GM12865 (cell line): Measurements from ENCODE around the gene GBP7.
A peak's percentile ranks its signal among the peaks of the same experiment; 100 is the strongest.
"Not testable (repeated sequence)": the region's sequence is repeated elsewhere in the genome, so short reads cannot be mapped to it uniquely, and the experiment has no call there.

ENCODE experiments used
- DNase-seq: peaks from one replicate; pipeline ENCODE4 v3.0.0; 2010; ENCODE audit warnings: low read depth
- H3K4me3 ChIP-seq: 2 replicates; pipeline ENCODE4 v1.5.1; 2011; ENCODE audit warnings: mild to moderate bottlenecking, low read depth, low read length, control low read depth
- TF ChIP-seq, protein P1 (sequence below): IDR thresholded peaks from 2 replicates; pipeline ENCODE4 v1.5.1; 2011; ENCODE audit warnings: low read length, control low read depth, low read depth, inconsistent platforms; ENCODE audit not compliant: insufficient read depth; ENCODE audit errors: missing control alignments

The GBP7 gene

GRCh38 chr1:89129911-89130310 is 45.9 kb downstream of the GBP7 start:
- no peak overlapping the region for H3K4me3 ChIP-seq
- TF ChIP-seq, protein P1, sequence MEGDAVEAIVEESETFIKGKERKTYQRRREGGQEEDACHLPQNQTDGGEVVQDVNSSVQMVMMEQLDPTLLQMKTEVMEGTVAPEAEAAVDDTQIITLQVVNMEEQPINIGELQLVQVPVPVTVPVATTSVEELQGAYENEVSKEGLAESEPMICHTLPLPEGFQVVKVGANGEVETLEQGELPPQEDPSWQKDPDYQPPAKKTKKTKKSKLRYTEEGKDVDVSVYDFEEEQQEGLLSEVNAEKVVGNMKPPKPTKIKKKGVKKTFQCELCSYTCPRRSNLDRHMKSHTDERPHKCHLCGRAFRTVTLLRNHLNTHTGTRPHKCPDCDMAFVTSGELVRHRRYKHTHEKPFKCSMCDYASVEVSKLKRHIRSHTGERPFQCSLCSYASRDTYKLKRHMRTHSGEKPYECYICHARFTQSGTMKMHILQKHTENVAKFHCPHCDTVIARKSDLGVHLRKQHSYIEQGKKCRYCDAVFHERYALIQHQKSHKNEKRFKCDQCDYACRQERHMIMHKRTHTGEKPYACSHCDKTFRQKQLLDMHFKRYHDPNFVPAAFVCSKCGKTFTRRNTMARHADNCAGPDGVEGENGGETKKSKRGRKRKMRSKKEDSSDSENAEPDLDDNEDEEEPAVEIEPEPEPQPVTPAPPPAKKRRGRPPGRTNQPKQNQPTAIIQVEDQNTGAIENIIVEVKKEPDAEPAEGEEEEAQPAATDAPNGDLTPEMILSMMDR, result no peak
- no peak for DNase-seq

DNA sequence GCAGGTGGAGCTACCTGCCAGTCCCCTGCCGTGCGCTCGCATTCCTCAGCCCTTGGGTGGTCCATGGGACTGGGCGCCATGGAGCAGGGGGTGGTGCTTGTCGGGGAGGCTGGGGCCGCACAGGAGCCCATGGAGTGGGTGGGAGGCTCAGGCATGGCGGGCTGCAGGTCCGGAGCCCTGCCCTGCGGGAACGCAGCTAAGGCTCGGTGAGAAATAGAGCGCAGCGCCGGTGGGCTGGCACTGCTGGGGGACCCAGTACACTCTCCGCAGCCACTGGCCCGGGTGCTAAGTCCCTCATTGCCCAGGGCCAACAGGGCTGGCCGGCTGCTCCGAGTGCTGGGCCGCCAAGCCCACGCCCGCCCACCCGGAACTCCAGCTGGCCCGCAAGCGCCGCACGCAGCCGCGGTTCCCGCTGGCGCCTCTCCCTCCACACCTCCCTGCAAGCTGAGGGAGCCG is 47.8 kb downstream of the GBP7 start:
- DNase-seq, H3K4me3 ChIP-seq: not testable (repeated sequence)

DNA sequence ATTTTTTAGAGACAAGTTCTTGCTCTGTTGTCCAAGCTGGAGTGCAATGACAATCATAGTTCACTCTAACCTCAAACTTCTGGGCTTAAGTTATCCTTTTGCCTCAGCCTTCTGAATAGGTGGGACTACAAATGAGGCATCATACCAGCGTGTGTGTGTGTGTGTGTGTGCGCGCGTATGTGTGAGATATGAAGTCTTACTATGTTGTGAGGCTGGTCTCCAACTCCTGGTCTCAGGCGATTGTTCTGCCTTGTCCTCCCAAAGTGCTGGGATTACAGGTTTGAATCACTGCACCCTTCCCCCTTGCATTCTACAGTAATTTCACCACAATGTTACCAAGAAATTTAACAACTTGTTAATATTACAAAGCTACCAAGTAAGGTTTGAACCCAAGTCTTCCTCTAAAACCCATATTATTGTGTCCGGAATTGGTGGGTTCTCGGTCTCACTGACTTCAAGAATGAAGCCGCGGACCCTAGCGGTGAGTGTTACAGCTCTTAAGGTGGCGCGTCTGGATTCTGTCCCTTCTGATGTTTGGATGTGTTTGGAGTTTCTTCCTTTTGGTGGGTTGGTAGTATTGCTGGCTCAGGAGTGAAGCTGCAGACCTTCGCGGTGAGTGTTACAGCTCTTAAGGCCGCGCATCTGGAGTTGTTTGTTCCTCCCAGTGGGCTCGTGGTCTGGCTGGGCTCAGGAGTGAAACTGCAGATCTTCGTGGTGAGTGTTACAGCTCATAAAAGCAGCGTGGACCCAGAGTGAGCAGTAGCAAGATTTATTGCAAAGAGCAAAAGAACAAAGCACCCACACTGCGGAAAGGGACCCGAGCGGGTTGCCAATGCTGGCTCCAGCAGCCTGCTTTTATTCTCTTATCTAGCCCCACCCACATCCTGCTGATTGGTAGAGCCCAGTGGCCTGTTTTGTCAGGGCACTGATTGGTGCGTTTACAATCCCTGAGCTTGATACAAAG is 48.9 kb downstream of the GBP7 start:
- peak; percentile 33 for DNase-seq
- H3K4me3 ChIP-seq, result not testable (repeated sequence)

DNA sequence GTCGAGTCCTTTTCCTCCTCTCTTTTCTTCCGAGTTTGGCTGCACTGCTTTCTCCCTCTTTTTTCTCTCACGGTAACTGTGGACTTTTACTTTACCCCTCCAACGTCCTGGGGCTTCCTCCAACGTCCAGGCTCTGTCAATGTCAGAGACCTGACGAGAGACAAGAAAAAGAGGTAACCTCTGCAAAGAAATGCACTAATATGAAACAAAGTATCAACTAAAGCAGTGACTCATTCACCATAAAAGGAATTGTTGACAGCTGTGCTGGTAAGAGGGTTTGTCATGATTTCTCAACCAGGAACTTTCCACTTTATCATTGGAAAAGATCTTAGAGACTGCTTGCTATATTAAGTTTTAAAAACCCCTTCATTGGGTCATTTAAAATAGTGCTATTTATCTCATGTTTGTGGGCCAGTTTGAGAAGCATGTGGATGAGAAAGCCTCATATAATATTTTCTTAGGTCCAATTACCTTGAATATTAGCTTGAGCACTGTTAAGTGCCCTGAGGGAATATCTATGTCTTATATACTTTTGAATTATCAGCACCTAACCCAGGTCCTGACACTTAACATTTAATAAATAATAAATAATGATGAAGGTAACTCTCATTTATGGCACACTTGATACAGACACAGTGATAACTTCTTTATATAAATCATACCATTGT is 49.8 kb downstream of the GBP7 start, which contains the start of gene GBP2:
TSS of gene GBP2 (minus strand) at position 202 of the 668 bp plus-strand sequence. CDS start 4,148 bp downstream, outside the sequence.
- TF ChIP-seq, protein P1, result no peak
- H3K4me3 ChIP-seq, result no peak within 1 kb of the TSS
- DNase-seq, result peak; percentile 10

GRCh38 chr1:89125240-89125912 is 50.4 kb downstream of the GBP7 start:
- no peak overlapping the region for H3K4me3 ChIP-seq
- no peak for DNase-seq
- TF ChIP-seq, protein P1, result no peak

DNA sequence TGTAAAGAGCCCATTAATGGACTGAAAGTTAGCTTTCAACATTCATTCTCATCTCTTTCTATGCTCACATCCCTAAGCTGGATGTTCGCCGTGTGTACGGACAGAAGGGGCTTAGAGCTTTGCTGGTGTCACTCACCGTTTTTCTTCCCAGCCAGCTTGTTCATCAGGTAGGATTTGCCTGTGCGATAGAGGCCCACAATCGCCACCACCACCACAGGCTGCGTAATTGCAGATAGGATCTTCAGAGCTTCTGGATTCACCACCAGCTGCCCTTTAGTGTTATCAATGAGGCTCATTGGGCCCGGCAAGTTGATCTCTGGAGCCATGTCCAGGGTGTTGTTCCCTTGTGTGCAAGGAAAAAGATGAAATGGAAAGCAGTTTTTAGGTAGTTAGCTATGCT is 54.2 kb downstream of the GBP7 start:
- TF ChIP-seq, protein P1, result no peak
- no peak for DNase-seq
- no peak overlapping the region for H3K4me3 ChIP-seq

- no peak for DNase-seq
Observed at GRCh38 chr1:89114662-89115061, 61.1 kb downstream of the GBP7 start.

More at GRCh38 chr1:89114662-89115061, 61.1 kb downstream of the GBP7 start:
- H3K4me3 ChIP-seq, result no peak overlapping the region
- TF ChIP-seq, protein P1, result no peak
